HS-27A (cell line): ENCODE results near the gene NOL12.
"Not testable (repeated sequence)": the region's sequence is repeated elsewhere in the genome, so short reads cannot be mapped to it uniquely, and the experiment has no call there.

Experiments used
- DNase-seq: peaks from one replicate; pipeline ENCODE4 v3.0.0-alpha.2; 2012; ENCODE audit warnings: low read depth, missing footprints

NOL12 gene

GRCh38 chr22:37679670-37680069 lies 6.5 kb upstream of the NOL12 start:
- DNase-seq, result no peak

- DNase-seq, result no peak
These were observed 5.8 kb upstream of the NOL12 start for GRCh38 chr22:37680191-37680851.

DNA sequence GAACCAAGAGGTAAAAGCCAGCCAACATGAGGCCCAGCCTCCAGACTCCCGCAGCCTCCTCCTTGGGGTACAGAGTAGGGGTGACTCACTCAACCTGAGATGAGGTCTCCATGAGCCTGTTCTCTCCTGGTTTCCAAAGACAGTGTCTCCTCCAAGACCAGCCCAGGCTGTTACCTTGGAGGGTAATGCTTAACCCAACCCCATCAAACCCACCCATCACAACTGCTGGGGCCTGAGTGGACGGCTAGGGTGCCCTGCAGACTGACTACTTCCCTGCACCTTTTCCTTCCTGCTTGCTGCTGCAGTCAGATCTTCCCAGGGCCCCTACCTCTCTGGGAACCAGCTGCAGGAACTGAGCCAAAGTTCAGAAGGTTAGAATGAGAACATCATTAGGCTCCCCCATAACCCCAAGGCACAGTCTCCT lies 5.1 kb upstream of the NOL12 start:
- no peak for DNase-seq

- DNase-seq, result no peak
These were observed 4.5 kb upstream of the NOL12 start for GRCh38 chr22:37681556-37682049.

DNA sequence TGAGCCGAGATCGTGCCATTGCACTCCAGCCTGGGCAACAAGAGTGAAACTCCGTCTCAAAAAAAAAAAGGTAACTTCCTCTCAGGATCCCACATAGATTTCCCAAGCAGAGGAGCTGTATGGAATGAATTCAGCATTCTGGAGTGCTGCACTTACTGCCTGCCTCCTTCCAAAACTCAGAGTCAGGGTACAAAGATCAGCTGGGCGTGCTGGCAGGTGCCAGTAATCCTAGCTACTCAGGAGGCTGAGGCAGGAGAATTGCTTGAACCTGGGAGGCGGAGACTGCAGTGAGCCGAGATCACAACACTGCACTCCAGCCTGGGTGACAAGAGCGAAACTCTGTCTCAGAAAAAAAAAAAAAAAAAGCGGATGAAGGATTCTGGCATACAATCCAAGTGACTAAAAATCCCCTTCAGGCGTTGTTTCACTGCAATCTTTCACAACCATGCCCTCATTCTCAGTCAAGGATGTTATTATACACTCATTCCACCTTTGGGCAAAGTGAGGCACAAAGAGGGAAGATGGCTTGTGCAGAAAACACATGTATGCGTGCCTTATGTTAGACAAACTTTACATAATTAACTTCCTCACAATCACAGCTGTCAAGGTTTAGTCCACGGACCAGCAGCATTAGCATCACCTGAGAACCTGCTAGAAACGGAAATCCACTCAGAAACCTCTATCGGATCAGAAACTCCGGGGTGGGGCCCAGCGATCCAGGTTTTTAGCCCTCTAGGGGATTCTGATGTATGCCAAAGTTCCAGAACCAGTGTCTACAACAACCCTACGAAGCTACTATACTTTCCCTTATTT lies 1.1 kb upstream of the NOL12 start:
- DNase-seq, result no peak

DNA sequence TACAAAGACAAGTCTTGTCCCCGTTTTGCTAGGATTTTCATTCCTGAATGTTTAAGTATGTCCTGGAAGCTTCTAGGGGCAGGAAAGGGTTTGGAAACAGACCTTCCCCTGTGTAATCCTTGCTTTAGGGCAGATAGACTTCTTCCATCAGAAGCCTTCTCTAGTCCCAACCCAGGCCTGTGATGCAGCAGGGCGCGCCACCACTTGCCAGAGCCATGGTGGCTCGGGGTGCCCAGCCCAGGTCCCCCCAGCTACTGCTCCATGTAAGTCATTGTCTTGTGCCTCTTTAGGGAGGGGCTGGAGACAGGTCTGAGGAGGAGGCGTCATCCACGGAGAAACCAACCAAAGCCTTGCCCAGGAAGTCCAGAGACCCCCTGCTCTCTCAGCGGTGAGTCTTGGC lies 4.3 kb downstream of the NOL12 start:
- no peak for DNase-seq

GRCh38 chr22:37690901-37691504 lies 4.9 kb downstream of the NOL12 start:
- DNase-seq, result no peak

- DNase-seq, result no peak
These were observed 6.6 kb downstream of the NOL12 start for GRCh38 chr22:37692627-37693285.

GRCh38 chr22:37694131-37694530 lies 8.0 kb downstream of the NOL12 start:
- DNase-seq, result not testable (repeated sequence)

- DNase-seq, result not testable (repeated sequence)
These were observed 10.1 kb downstream of the NOL12 start for GRCh38 chr22:37696260-37696656.

GRCh38 chr22:37696657-37697537 lies 10.8 kb downstream of the NOL12 start, which contains the start of gene TRIOBP:
TRIOBP (plus strand) TSS chr22:37697048; CDS start chr22:37701366, 4,318 bp downstream.
- no peak for DNase-seq

GRCh38 chr22:37697538-37697835 lies 11.3 kb downstream of the NOL12 start:
- DNase-seq, result no peak

DNA sequence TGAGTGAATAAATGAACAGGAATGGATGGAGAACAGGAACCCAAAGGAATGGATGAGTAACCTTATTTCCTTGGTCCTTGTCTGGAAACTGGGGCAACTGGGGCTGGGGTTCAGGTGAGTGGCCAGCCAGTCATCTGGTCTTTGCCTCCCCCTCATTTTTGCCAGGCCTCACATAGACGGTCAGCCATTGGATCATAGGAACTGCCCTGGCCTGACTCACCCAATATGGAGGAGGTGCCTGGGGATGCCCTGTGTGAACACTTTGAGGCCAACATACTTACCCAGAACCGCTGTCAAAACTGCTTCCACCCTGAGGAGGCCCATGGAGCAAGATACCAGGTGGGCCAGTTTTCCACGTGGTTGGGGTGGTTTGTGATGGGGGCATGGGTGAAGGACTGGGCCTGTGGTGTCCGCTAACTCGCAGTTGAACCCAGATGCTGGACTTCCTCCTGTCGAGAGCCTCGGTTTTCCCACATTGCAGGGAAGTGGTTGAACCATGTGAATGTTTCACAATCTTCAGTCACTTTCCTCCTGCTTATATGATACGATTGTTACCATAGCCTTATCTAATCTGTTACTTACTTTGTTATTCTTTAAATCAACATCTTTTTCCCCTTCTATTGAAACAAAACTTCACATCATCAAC lies 15.1 kb downstream of the NOL12 start:
- no peak for DNase-seq

GRCh38 chr22:37703906-37704305 lies 17.8 kb downstream of the NOL12 start:
- DNase-seq, result no peak

- no peak for DNase-seq
These were observed 18.5 kb downstream of the NOL12 start for GRCh38 chr22:37704645-37705044.

DNA sequence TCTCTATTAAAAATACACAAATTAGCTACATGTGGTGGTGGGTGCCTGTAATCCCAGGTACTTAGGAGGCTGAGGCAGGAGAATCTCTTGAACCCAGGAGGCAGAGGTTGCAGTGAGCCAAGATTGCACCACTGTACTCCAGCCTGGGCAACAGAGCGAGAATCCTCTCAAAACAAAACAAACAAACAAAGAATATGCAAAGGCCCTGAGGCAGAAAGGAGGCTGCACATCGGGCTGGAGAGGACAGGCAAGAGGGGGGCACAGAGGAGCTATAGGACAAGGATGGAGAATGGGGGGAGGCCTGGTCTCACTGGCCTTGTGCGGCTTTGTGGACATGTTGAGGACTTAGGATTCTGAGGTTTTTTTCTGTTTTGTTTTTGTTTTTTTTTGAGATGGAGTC lies 19.1 kb downstream of the NOL12 start:
- DNase-seq, result no peak

DNA sequence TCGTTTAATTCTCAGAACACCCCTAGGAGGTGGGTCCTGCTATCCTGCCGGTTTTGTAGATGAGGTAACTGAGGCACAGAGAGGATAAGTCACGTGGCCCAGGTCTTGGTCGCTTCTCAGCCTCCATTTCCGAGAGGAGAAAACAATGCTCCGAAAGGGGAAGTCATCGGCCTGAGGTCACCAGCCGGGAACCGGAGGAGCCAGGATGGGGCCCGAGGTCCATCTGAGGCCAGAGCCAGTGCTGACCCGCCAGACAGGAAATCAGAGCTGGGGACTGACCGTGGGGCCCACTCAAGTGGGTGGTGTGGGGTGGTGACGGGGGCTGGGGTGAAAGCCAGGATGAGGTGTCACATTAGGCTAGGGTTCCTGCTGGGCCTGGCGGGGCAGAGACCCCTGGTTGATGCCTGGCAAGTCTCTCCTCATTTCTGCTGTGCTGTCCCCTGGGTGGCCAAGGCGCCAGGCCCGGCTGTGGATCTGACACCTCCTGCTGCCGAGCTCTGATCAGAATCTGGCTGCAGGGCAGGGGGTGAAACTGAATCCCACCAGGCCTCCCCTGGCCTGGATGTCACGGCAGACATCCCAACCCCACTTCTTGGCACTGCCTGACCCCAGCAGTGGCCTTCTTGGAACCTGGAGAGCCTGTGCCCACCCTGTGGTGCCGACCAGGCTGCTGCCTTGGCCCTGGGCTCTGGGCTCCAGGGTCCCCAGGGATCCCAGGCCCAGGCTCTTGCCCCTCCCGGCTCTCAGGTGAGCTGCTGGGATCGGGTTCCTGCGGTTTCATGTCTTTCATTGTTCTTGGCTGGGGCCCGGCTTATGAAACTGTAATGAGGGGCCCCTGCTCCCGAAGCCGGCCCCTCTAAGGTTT lies 22.7 kb downstream of the NOL12 start:
- DNase-seq, result no peak

DNA sequence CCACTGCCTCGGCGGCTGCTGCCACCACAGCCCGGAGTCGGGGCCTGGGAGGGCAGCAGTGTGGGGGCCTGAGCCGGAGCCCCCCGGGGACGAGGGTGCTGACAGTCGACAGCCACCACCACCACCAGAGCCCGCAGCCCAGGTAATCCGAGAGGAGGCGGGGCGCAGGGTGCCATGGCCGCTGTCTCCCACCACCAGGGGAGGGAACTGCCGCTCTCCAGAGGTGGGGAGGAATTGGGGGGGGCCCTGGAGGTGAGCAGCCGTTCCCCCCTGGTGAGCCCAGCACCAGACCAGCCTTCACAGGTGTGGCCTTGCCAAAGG lies 23.3 kb downstream of the NOL12 start:
- no peak for DNase-seq

DNA sequence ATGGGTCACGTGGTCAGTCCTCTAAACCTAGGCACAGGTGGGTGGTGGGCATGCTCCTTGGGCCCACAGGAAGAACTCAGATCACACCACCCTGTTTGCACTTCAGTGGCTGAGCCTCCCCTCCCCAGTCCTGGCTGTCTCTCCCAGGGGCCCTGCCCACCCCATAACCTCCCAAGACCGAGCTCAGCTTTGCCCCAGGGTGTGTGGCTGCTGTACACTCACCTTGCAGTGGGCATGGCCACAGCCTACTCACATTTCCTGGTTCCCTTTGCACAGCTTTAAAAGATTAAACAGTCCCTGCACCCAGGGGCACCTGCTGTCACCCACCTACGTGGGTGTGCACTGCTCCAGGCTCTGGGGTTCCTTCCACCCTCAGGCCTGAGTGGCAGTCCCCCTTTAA lies 24.5 kb downstream of the NOL12 start:
- DNase-seq, result no peak

- no peak for DNase-seq
These were observed 25.3 kb downstream of the NOL12 start for GRCh38 chr22:37711490-37711889.
